ENCODE data around the gene YWHAQ.

Gene YWHAQ

GRCh38 chr2:9658972-9659371 is 28.2 kb upstream of the YWHAQ start:
- TF ChIP-seq CREB5 (CRISPR knock-in tag; IDR thresholded peaks at IDR 0.05; ENCODE audit: low read depth) (no peak), TSHZ2 (CRISPR knock-in tag; IDR thresholded peaks at IDR 0.05) (no peak), POU6F1 (CRISPR knock-in tag; IDR thresholded peaks at IDR 0.05; ENCODE audit: borderline replicate concordance, low read depth) (no peak), ARNTL (CRISPR knock-in tag; IDR thresholded peaks at IDR 0.05; ENCODE audit: borderline replicate concordance, low read depth) (no peak)
- no peak for ATAC-seq

- TF ChIP-seq ARNTL (CRISPR knock-in tag; IDR thresholded peaks at IDR 0.05; ENCODE audit: borderline replicate concordance, low read depth) (no peak), ZFP3 (CRISPR knock-in tag; IDR thresholded peaks at IDR 0.05) (no peak), OSR1 (CRISPR knock-in tag; IDR thresholded peaks at IDR 0.05) (no peak), RARB (CRISPR knock-in tag; IDR thresholded peaks at IDR 0.05) (no peak), TOX (CRISPR knock-in tag; IDR thresholded peaks at IDR 0.05; ENCODE audit: borderline replicate concordance) (no peak), CSRNP3 (CRISPR knock-in tag; IDR thresholded peaks at IDR 0.05) (no peak), ZC3H10 (CRISPR knock-in tag; IDR thresholded peaks at IDR 0.05) (no peak), POU6F1 (CRISPR knock-in tag; IDR thresholded peaks at IDR 0.05; ENCODE audit: borderline replicate concordance, low read depth) (no peak), ZNF8 (CRISPR knock-in tag; IDR thresholded peaks at IDR 0.05) (no peak), ISL1 (CRISPR knock-in tag; IDR thresholded peaks at IDR 0.05) (no peak), TSHZ2 (CRISPR knock-in tag; IDR thresholded peaks at IDR 0.05) (no peak)
- no peak for ATAC-seq
Observed at GRCh38 chr2:9657731-9658130, 26.9 kb upstream of the YWHAQ start.

- ATAC-seq, result no peak
- TF ChIP-seq ZC3H10 (CRISPR knock-in tag; IDR thresholded peaks at IDR 0.05), result no peak
- no peak for TF ChIP-seq CSDC2 (CRISPR knock-in tag; IDR thresholded peaks at IDR 0.05)
- TF ChIP-seq SNAI2 (CRISPR knock-in tag; IDR thresholded peaks at IDR 0.05), result no peak
- no peak for TF ChIP-seq ARNTL (CRISPR knock-in tag; IDR thresholded peaks at IDR 0.05; ENCODE audit: borderline replicate concordance, low read depth)
- TF ChIP-seq BACH2 (CRISPR knock-in tag; IDR thresholded peaks at IDR 0.05; ENCODE audit: borderline replicate concordance), result no peak
Observed at GRCh38 chr2:9657083-9657482, 26.3 kb upstream of the YWHAQ start.

Data from SK-N-SH treated with all-trans-retinoic acid at 6 μM for 48 hours (cell line).